Subcutaneous abdominal adipose tissue (tissue), 5 donors: ENCODE measurements around the gene CCDC149.

Experiments used
- H3K27ac ChIP-seq: one replicate; pipeline ENCODE4 v1.7.0; 2013; ENCODE audit warnings: low read depth, mild to moderate bottlenecking, inconsistent platforms, low read length, moderate library complexity
- H3K27me3 ChIP-seq, 5 donors: one replicate each; pipeline ENCODE4 v1.7.0; 2013; ENCODE audit warnings: low read length in 5 of 5, inconsistent platforms in 1 of 5; ENCODE audit not compliant: control insufficient read depth in 5 of 5, insufficient read depth in 4 of 5
- H3K36me3 ChIP-seq, 5 donors: one replicate each; pipeline ENCODE4 v1.7.0; 2013; ENCODE audit warnings: low read length in 5 of 5; ENCODE audit not compliant: control insufficient read depth in 5 of 5, insufficient read depth in 5 of 5
- H3K4me1 ChIP-seq, 5 donors: one replicate each; pipeline ENCODE4 v1.7.0; 2013; ENCODE audit warnings: low read length in 5 of 5, mild to moderate bottlenecking in 3 of 5, moderate library complexity in 1 of 5; ENCODE audit not compliant: control insufficient read depth in 5 of 5, insufficient read depth in 5 of 5
- H3K4me3 ChIP-seq, 5 donors: one replicate each; pipeline ENCODE4 v1.7.0; 2013; ENCODE audit warnings: low read length in 5 of 5, low read depth in 1 of 5
- H3K9ac ChIP-seq, 5 donors: one replicate each; pipeline ENCODE4 v1.7.0; 2013; ENCODE audit warnings: low read length in 5 of 5, mild to moderate bottlenecking in 4 of 5, moderate library complexity in 3 of 5
- H3K9me3 ChIP-seq, 5 donors: one replicate each; pipeline ENCODE4 v1.7.0; 2013; ENCODE audit warnings: low read length in 5 of 5; ENCODE audit not compliant: control insufficient read depth in 5 of 5
- donor health status: healthy.
- donor health status: healthy.
- donor health status: healthy.
- donor health status: healthy.
- donor health status: healthy.

Gene CCDC149

DNA sequence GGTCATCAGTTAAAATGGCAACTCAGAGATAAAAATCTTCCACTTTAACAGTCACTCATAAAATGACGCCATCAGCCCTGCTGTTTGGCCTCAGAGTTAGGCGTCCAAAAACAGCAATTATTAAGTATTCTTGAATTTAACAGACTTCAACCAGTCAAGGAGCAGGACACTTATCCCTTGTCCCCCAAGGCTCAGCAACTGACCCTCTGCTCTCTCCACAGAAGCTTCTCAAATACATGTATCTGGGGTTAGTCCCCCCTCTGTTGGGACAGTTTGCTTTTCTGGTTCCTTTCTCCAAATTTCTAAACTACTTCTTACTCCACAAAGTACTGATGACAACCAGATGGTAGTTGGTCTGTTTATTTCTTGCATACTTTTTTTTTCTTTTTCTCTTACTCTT lies 63.1 kb downstream of the CCDC149 start:
- H3K36me3 ChIP-seq = peaks cover 0 to 11% (median 3%) of the 10 kb centered on the region in 5 donors
- H3K4me3 ChIP-seq = no peak overlapping the region
- no peak overlapping the region for H3K9ac ChIP-seq
- H3K9me3 ChIP-seq = no peaks in the 10 kb centered on the region
- H3K27ac ChIP-seq = no peak overlapping the region
- H3K4me1 ChIP-seq = peaks cover 0 to 9% (median 0%) of the 10 kb centered on the region in 5 donors
- H3K27me3 ChIP-seq = no peaks in the 10 kb centered on the region

DNA sequence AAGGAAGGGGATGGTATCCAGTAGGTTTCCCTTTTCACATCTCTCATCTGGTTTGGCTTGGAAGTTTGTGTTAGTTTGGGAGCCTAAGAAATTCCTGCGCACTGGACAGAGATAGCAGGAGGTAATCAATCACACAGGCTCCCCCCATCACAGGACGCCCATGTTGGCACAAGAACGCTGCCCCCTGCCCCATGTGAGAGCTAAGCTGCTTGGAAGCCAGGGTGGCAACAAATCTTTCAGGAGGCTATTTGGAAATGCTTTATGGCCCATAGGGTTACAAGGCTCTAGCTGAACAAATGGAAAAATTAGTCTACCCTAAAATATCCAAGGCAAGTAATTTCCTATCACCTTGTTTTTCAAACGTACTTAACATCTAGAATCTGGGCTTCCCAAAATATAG lies 63.5 kb downstream of the CCDC149 start:
- Histone ChIP-seq H3K9ac (no peak overlapping the region), H3K4me3 (no peak overlapping the region), H3K27me3 (no peaks in the 10 kb centered on the region), H3K27ac (no peak overlapping the region), H3K9me3 (no peaks in the 10 kb centered on the region), H3K36me3 (peaks cover 0 to 11% (median 3%) of the 10 kb centered on the region in 5 donors), H3K4me1 (peaks cover 0 to 9% (median 0%) of the 10 kb centered on the region in 5 donors)

DNA sequence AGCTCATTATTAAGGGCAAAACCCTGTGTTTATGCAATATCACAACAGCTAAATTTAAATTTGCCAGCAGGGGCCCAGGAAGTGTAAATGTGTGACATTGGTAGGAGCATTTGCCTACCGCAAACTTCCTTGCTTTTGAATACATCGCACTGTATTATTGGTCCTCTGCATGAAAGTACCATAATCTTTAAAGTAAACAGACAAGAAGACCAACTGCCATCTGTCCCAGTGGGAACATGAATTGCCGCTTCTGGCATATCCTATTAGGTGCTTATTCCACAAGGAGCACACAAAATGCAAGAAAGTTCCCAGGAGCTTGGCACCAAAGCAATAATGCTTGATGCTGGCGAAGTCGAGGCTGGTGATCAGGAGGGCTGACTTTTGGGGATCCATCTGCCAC lies 66.1 kb downstream of the CCDC149 start:
- Histone ChIP-seq H3K4me1 (peaks cover 0 to 12% (median 0%) of the 10 kb centered on the region in 5 donors), H3K4me3 (no peak overlapping the region), H3K9ac (no peak overlapping the region), H3K27me3 (no peaks in the 10 kb centered on the region), H3K9me3 (no peaks in the 10 kb centered on the region), H3K27ac (no peak overlapping the region), H3K36me3 (peaks cover 0 to 14% (median 3%) of the 10 kb centered on the region in 5 donors)

DNA sequence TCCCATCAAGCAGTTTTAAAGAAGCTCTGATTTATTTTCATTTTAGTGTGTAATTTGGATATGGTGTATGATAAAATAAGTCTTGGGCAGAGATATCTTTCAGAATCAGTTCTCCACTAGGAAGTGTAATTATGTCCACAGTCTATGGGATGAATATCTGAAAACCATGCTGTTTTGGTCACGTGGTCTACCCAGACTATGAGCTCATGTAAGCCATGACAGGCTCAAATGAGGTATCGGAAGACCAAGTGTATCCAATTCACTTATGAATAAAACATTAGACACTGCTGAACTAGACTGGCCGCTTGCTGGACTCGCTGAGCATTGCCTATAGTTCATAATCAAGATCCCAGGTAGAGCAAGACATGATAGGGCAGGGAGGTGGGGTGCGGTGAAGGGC lies 66.9 kb downstream of the CCDC149 start:
- peaks cover 2 to 16% (median 5%) of the 10 kb centered on the region in 5 donors for H3K36me3 ChIP-seq
- no peaks in the 10 kb centered on the region for H3K9me3 ChIP-seq
- no peak overlapping the region for H3K9ac ChIP-seq
- H3K4me1 ChIP-seq = peaks cover 0 to 10% (median 0%) of the 10 kb centered on the region in 5 donors
- no peak overlapping the region for H3K27ac ChIP-seq
- H3K27me3 ChIP-seq = no peaks in the 10 kb centered on the region
- no peak overlapping the region for H3K4me3 ChIP-seq

DNA sequence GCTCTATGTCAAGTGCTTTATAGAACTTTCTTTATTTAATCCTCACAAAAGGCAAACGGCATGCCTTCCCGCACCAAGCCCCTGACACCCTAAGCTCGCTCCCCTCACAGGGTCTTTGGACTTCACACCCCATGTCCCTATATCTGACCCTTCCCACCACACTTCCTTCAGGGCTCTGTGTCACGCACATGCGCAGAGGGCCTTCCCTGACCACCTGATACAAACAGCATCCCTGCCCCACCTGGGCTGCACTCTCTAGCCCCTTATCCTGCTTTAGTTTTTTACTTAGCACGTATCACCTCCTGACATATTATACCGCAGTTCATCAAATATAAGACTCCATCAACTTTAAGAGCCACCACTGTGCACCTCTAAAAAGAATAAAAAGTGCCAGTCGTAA lies 67.7 kb downstream of the CCDC149 start:
- Histone ChIP-seq H3K9me3 (no peaks in the 10 kb centered on the region), H3K4me3 (no peak overlapping the region), H3K36me3 (peaks cover 0 to 13% (median 5%) of the 10 kb centered on the region in 5 donors), H3K4me1 (peaks cover 0 to 3% (median 0%) of the 10 kb centered on the region in 5 donors), H3K9ac (no peak overlapping the region), H3K27me3 (no peaks in the 10 kb centered on the region), H3K27ac (no peak overlapping the region)

DNA sequence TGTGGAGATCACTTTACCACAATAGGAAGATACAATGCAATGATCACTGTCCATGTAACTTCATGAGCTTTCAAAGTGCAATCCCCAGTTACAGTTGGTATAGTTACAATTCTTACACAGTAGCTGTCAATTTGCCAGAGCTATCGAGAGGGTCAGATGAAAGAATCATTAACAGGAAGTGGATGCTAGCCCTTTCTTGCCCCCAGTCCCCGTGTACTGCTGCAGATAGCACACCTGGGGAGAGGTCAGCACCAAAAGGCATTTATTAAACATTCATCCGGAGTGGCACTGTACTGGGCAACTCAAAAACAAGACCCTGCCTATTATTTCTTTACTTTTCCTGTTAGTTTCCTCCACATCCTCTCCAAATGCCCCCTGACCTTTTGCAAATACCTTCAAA lies 69.7 kb downstream of the CCDC149 start:
- Histone ChIP-seq H3K4me3 (no peak overlapping the region), H3K27ac (no peak overlapping the region), H3K9ac (no peak overlapping the region), H3K9me3 (no peaks in the 10 kb centered on the region), H3K27me3 (no peaks in the 10 kb centered on the region), H3K36me3 (peaks cover under 1 to 9% (median 5%) of the 10 kb centered on the region in 5 donors), H3K4me1 (peaks cover 0 to 3% (median 0%) of the 10 kb centered on the region in 5 donors)

DNA sequence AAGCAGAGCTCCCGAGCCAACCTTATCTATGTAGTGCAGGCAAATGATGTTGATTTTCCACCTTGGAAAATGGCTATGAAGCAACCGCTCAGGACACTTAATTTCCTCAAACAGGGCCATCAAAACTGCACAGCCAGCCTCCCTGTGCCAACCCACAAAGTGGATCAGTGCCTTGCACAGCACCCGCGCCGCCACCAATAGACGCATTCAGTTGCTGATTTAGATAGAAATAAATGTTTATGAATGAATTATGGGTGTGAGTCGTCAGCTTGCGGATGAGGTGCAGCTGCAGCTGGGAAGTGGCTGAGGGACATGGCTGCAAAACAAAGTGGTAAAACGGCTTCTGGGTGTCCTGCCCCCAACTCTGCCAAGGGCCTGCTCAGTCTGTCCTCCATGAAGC lies 70.5 kb downstream of the CCDC149 start:
- no peaks in the 10 kb centered on the region for H3K27me3 ChIP-seq
- H3K4me1 ChIP-seq = peaks cover 0 to 3% (median 0%) of the 10 kb centered on the region in 5 donors
- H3K27ac ChIP-seq = no peak overlapping the region
- no peak overlapping the region for H3K4me3 ChIP-seq
- H3K9ac ChIP-seq = no peak overlapping the region
- H3K9me3 ChIP-seq = no peaks in the 10 kb centered on the region
- peaks cover 2 to 17% (median 11%) of the 10 kb centered on the region in 5 donors for H3K36me3 ChIP-seq

DNA sequence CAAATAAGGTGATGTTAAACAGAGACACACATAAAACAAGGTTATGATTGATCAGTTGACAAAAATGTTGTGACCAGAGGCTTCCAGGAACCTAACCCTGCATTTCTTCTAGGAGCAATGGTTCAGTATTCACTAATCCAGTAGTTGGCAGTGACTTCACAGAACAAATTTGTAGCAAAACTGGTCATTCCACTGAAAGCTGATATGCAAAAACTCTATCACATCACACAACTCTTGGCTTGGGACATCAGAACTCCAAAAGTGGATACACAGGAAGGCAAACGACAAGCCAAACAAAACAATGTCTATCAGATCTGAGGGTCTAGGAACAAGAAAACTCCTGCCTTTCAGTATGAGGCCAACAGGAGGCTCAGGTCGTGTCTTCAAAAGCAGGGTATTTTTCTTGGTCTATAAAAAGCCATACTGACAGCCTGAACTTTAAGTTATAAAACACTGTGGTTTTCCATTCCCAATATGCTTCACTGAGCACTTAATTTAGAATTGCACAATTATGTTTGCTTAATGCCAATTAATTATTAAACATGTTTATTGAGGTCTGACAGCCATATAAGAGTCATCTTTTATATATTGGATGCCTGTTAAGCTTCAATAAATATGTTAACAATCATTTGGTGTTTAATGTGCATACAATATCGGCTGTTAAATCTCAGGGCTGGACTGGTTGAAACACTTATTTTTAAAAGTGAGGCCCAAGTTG lies 71.9 kb downstream of the CCDC149 start:
- Histone ChIP-seq H3K4me1 (peaks cover 0 to 3% (median 0%) of the 10 kb centered on the region in 5 donors), H3K9me3 (no peaks in the 10 kb centered on the region), H3K4me3 (no peak overlapping the region), H3K36me3 (peaks cover 7 to 25% (median 16%) of the 10 kb centered on the region in 5 donors), H3K27me3 (no peaks in the 10 kb centered on the region), H3K27ac (no peak overlapping the region), H3K9ac (no peak overlapping the region)

DNA sequence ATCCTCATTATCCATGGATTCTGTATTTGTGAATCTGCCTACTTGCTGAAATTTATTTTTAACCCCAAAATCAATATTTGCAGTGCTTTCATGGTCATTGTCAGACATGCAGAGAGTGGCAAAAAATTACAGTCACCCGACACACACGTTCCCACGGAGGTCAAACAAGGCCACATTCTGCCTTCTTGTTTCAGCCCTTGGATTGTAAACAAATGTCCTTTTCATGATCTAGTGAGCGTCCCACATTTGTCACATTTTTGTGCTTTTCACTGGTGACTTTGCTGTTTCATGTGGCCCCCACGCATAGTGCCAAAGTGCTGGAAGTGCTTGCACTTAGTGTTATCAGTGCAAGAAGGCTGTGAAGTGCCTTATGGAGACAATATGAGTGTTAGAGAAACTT lies 72.5 kb downstream of the CCDC149 start:
- H3K4me1 ChIP-seq = peaks cover 0 to 3% (median 0%) of the 10 kb centered on the region in 5 donors
- H3K4me3 ChIP-seq = no peak overlapping the region
- H3K27ac ChIP-seq = no peak overlapping the region

DNA sequence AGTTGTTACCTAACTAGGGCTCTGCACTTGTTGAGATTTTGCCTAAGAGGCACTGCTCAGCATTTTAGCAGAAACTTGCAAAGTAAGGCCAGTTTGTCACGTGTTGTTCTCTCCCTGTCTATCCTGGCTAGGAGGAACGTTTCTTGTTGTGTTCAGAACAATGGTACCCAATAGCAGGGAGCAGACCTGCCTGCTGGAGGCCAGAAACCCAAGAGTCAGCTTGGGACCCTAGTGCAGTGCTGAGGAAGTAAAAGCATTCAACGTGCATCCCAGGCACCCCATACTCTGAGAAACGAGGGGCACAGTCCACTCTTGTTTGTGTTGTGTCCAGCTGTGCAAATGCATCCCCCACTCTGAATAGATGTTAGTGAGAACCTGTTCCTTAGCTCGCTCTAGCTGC lies 75.1 kb downstream of the CCDC149 start:
- no peaks in the 10 kb centered on the region for H3K4me1 ChIP-seq
- peaks cover 18 to 38% (median 28%) of the 10 kb centered on the region in 5 donors for H3K36me3 ChIP-seq
- no peak overlapping the region for H3K4me3 ChIP-seq
- H3K27me3 ChIP-seq = no peaks in the 10 kb centered on the region
- no peak overlapping the region for H3K9ac ChIP-seq
- no peaks in the 10 kb centered on the region for H3K9me3 ChIP-seq
- H3K27ac ChIP-seq = no peak overlapping the region

More for the DNA sequence above, 72.5 kb downstream of the CCDC149 start:
- Histone ChIP-seq H3K9ac (no peak overlapping the region), H3K36me3 (peaks cover 13 to 25% (median 16%) of the 10 kb centered on the region in 5 donors), H3K9me3 (no peaks in the 10 kb centered on the region), H3K27me3 (no peaks in the 10 kb centered on the region)
